K562 (cell line): Measurements from ENCODE around the gene ADAMTS14. TPM values are rescaled to one million over a fixed set of nuclear protein-coding genes. Genes with fewer than 3 reads are reported as not detected.
A peak's percentile ranks its signal among the peaks of the same experiment; 100 is the strongest.

Experiments
- CSDE1 ChIP-seq, 2 experiments: fragments of 450-650 bp; IDR thresholded peaks; 2 replicates each; pipeline ENCODE4 v1.6.1; 2016; ENCODE audit warnings: mild to moderate bottlenecking in 1 of 2
- DDX20 ChIP-seq: fragments of 450-650 bp; IDR thresholded peaks from 2 replicates; pipeline ENCODE4 v1.6.1; 2016; ENCODE audit warnings: missing genetic modification characterization, low read depth, mild to moderate bottlenecking, missing compliant biosample characterization, moderate library complexity
- ETV5 ChIP-seq: sonication (generic); formaldehyde crosslinking; IDR thresholded peaks from 2 replicates; pipeline ENCODE4 v1.4.0; 2020; ENCODE audit warnings: low read depth, mild to moderate bottlenecking, missing genetic modification reagents
- HDAC6 ChIP-seq: IDR thresholded peaks from 2 replicates; pipeline ENCODE4 v1.6.1; 2012; ENCODE audit warnings: low read depth, mild to moderate bottlenecking, control low read depth, inconsistent platforms, low read length, moderate library complexity
- PRPF4 ChIP-seq: fragments of 200-400 bp; formaldehyde crosslinking; IDR thresholded peaks from one replicate; pipeline ENCODE4 v1.6.1; 2017; ENCODE audit warnings: low read length, low read depth, mild to moderate bottlenecking; ENCODE audit not compliant: insufficient read depth, poor library complexity, severe bottlenecking
- RBBP5 ChIP-seq: fragments of 200-600 bp; sonication (generic); IDR thresholded peaks from 2 replicates; pipeline ENCODE4 v1.6.1; 2012; ENCODE audit warnings: borderline replicate concordance, mild to moderate bottlenecking, low read length, control low read depth, inconsistent platforms; ENCODE audit not compliant: insufficient read depth, poor library complexity, severe bottlenecking
- ZNF436 ChIP-seq: fragments of 250-450, 450-650 bp; sonication (Bioruptor Pico); formaldehyde crosslinking; IDR thresholded peaks from 2 replicates; pipeline ENCODE4 v1.7.0; 2020; ENCODE audit warnings: mild to moderate bottlenecking
- ZNF583 ChIP-seq: fragments of 250-450 bp; sonication (Bioruptor Pico); IDR thresholded peaks from 2 replicates; pipeline ENCODE4 v1.4.0; 2020
- polyA plus RNA-seq, 8 experiments: library from polyadenylated mRNA; depleted of rRNA in 4 of 8; stranded (reverse) in 5 of 8; unstranded in 3 of 8; fragments of >200 nt; fragmentation: Nextera tagmentation in 2 of 8; fragmentation: Illumina TruSeq in 1 of 8; extraction: Ambion mirVana in 2 of 8; extraction: Trizol in 1 of 8; gene quantifications; 2 replicates each; pipeline versions ENCODE4 v1.2.1 to v1.2.3, GENCODE V29; 2011 to 2014; ENCODE audit warnings: inconsistent platforms in 1 of 8, missing spikeins in 1 of 8
- total RNA-seq, 7 experiments: library from RNA; depleted of rRNA in 6 of 7; stranded (reverse); fragments of >200 nt in 6 of 7; fragmentation: Illumina TruSeq in 2 of 7; extraction: Trizol in 2 of 7; gene quantifications; 2 replicates each; pipeline versions ENCODE4 v1.2.1 to v1.2.3, GENCODE V29; 2011 to 2021; ENCODE audit warnings: low replicate concordance in 1 of 7
- TF ChIP-seq, protein P1 (sequence below), 2 experiments: IDR thresholded peaks; 2 replicates each; pipeline ENCODE4 v1.6.1; 2011; ENCODE audit warnings: borderline replicate concordance in 1 of 2, control low read depth in 1 of 2, low read depth in 1 of 2, low read length in 1 of 2, mild to moderate bottlenecking in 1 of 2, mixed read lengths in 1 of 2, moderate library complexity in 1 of 2; ENCODE audit not compliant: insufficient read depth in 1 of 2, insufficient read length in 1 of 2, poor library complexity in 1 of 2, severe bottlenecking in 1 of 2; ENCODE audit errors: extremely low read depth in 1 of 2
- TF ChIP-seq, protein P2 (sequence below): IDR thresholded peaks from 2 replicates; pipeline ENCODE4 v1.6.1; 2011; ENCODE audit not compliant: insufficient read length; ENCODE audit errors: extremely low read depth
- TF ChIP-seq, protein P3 (sequence below): fragments of 450-650 bp; IDR thresholded peaks from 2 replicates; pipeline ENCODE4 v1.6.1; 2017; ENCODE audit warnings: antibody characterized with exemption, mild to moderate bottlenecking
- TF ChIP-seq, protein P4 (sequence below): fragments of 250-450 bp; sonication (Bioruptor Pico); IDR thresholded peaks from 2 replicates; pipeline ENCODE4 v1.8.0; 2021; ENCODE audit warnings: moderate library complexity, mild to moderate bottlenecking, inconsistent platforms

Gene ADAMTS14
- total and polyA plus RNA-seq, 9 of the 15 experiments (the other 6 are each of a cell fraction or from before 2014, with no cell fraction given) = 0.04 to 37.4 (median 15.9) TPM

DNA sequence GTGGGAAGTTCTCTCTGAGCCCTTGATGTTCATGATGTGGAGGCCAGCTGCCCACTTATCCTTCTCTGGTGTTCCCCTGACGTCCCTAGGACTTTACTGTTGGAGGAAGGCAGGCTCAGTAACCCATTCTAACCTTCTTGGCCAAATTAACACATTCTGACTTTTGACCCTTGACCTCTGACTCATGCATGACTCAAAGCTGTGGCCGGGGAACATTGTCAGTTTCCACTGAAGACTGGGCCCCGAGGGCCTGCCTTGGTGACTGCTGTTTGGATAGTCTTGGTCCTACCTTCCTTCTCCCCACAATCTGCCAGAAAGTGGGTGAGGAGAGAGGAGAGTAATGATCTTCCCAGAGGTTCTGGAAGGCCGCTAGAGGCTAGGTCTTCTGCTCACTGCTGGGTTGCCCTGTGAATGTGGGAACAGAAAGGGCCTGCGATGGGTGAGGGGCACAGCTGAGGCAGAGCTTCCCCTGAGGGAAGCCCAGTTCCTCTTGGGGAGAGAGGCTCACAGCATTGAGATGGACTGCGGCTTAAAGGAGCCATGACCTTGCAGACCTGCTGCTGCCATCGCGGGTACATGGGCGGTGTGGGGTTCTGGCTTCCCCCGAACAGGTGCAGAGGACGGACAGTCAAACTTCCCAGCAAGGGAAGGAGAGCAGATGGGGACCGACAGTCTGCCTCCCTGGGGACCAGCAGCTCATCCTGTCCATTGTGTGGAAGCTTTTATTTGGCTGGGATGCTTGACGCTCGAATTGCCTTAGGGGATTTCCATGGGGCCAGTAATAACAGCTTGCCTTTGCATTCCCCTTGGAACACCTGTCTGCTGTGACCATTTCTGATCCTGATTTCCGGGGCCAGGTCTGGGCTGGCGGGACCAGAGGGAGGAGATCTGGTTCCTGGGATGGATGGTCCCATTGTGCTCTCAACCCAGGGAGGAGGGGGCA lies 43.8 kb downstream of the ADAMTS14 start (continued):
- TF ChIP-seq, protein P1, sequence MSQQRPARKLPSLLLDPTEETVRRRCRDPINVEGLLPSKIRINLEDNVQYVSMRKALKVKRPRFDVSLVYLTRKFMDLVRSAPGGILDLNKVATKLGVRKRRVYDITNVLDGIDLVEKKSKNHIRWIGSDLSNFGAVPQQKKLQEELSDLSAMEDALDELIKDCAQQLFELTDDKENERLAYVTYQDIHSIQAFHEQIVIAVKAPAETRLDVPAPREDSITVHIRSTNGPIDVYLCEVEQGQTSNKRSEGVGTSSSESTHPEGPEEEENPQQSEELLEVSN (IDR thresholded peaks at IDR 0.05; ENCODE audit: borderline replicate concordance in 1 of 2, extremely low read depth in 1 of 2, insufficient read depth in 1 of 2, insufficient read length in 1 of 2, low read depth in 1 of 2, low read length in 1 of 2, poor library complexity in 1 of 2, severe bottlenecking in 1 of 2) = peak in 1 of 2 experiments; percentile 24
- 0 out of 2 replicates have a peak, but pooled peaks have one; percentile 44 for TF ChIP-seq ETV5 (CRISPR knock-in tag)
- no peak for TF ChIP-seq PRPF4
- TF ChIP-seq, protein P2, sequence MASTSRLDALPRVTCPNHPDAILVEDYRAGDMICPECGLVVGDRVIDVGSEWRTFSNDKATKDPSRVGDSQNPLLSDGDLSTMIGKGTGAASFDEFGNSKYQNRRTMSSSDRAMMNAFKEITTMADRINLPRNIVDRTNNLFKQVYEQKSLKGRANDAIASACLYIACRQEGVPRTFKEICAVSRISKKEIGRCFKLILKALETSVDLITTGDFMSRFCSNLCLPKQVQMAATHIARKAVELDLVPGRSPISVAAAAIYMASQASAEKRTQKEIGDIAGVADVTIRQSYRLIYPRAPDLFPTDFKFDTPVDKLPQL = no peak
- TF ChIP-seq, protein P3, sequence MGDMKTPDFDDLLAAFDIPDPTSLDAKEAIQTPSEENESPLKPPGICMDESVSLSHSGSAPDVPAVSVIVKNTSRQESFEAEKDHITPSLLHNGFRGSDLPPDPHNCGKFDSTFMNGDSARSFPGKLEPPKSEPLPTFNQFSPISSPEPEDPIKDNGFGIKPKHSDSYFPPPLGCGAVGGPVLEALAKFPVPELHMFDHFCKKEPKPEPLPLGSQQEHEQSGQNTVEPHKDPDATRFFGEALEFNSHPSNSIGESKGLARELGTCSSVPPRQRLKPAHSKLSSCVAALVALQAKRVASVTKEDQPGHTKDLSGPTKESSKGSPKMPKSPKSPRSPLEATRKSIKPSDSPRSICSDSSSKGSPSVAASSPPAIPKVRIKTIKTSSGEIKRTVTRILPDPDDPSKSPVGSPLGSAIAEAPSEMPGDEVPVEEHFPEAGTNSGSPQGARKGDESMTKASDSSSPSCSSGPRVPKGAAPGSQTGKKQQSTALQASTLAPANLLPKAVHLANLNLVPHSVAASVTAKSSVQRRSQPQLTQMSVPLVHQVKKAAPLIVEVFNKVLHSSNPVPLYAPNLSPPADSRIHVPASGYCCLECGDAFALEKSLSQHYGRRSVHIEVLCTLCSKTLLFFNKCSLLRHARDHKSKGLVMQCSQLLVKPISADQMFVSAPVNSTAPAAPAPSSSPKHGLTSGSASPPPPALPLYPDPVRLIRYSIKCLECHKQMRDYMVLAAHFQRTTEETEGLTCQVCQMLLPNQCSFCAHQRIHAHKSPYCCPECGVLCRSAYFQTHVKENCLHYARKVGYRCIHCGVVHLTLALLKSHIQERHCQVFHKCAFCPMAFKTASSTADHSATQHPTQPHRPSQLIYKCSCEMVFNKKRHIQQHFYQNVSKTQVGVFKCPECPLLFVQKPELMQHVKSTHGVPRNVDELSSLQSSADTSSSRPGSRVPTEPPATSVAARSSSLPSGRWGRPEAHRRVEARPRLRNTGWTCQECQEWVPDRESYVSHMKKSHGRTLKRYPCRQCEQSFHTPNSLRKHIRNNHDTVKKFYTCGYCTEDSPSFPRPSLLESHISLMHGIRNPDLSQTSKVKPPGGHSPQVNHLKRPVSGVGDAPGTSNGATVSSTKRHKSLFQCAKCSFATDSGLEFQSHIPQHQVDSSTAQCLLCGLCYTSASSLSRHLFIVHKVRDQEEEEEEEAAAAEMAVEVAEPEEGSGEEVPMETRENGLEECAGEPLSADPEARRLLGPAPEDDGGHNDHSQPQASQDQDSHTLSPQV = peak; percentile 98
- 0 out of 2 replicates have a peak, but pooled peaks have one; percentile 10 for TF ChIP-seq DDX20 (tag)
- no peak for TF ChIP-seq ZNF436 (CRISPR knock-in tag)
- TF ChIP-seq HDAC6 = no peak
- no peak for TF ChIP-seq ZNF583 (CRISPR knock-in tag)
- TF ChIP-seq RBBP5 = peak; percentile 26
- TF ChIP-seq, protein P4, sequence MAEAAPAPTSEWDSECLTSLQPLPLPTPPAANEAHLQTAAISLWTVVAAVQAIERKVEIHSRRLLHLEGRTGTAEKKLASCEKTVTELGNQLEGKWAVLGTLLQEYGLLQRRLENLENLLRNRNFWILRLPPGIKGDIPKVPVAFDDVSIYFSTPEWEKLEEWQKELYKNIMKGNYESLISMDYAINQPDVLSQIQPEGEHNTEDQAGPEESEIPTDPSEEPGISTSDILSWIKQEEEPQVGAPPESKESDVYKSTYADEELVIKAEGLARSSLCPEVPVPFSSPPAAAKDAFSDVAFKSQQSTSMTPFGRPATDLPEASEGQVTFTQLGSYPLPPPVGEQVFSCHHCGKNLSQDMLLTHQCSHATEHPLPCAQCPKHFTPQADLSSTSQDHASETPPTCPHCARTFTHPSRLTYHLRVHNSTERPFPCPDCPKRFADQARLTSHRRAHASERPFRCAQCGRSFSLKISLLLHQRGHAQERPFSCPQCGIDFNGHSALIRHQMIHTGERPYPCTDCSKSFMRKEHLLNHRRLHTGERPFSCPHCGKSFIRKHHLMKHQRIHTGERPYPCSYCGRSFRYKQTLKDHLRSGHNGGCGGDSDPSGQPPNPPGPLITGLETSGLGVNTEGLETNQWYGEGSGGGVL (CRISPR knock-in tag) = no peak
- no peak for TF ChIP-seq CSDE1 (IDR thresholded peaks at IDR 0.05)
